Neuron (in vitro differentiated cells): ENCODE data around the gene PIBF1.

Experiments
- H2AFZ ChIP-seq: one replicate; pipeline ENCODE4 v1.6.1; 2013; ENCODE audit warnings: low read depth, mild to moderate bottlenecking, inconsistent platforms, low read length, moderate library complexity
- H3K27me3 ChIP-seq: one replicate; pipeline ENCODE4 v1.6.1; 2013; ENCODE audit warnings: low read length; ENCODE audit not compliant: insufficient read depth
- H3K36me3 ChIP-seq: one replicate; pipeline ENCODE4 v1.6.1; 2013; ENCODE audit warnings: low read length; ENCODE audit not compliant: insufficient read depth
- H3K4me1 ChIP-seq: one replicate; pipeline ENCODE4 v1.6.1; 2013; ENCODE audit warnings: low read length; ENCODE audit not compliant: insufficient read depth
- H3K4me3 ChIP-seq: 2 replicates; pipeline ENCODE4 v1.5.1; 2013; ENCODE audit warnings: mild to moderate bottlenecking, low read length, moderate library complexity
- H3K9me3 ChIP-seq: one replicate; pipeline ENCODE4 v1.6.1; 2013; ENCODE audit warnings: low read length

The PIBF1 gene

DNA sequence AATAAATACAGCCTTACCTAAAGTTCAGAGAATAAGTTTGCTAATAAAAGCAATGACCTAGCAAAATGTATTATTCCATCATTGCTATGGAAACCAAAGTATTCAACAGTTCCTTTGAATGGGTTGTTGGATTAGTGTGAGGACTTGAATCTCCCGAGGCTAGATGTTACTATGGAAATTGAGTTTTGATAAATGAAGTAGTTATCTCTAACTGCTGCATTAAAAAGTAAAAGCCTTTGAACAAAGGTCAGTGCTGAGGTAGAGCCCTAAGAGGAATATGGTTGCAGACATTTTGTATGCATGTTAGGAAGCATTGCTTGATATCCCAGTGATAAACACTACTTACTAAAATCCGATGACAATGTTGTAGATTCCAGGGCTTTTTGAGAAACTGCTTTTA, 283.1 kb downstream of the PIBF1 start:
- H3K27me3 ChIP-seq, result no peaks in the 10 kb centered on the region
- no peaks in the 10 kb centered on the region for H3K36me3 ChIP-seq
- no peaks in the 10 kb centered on the region for H3K9me3 ChIP-seq
- no peak overlapping the region for H3K4me3 ChIP-seq
- H2AFZ ChIP-seq, result no peak overlapping the region
- peaks cover 6% of the 10 kb centered on the region for H3K4me1 ChIP-seq

DNA sequence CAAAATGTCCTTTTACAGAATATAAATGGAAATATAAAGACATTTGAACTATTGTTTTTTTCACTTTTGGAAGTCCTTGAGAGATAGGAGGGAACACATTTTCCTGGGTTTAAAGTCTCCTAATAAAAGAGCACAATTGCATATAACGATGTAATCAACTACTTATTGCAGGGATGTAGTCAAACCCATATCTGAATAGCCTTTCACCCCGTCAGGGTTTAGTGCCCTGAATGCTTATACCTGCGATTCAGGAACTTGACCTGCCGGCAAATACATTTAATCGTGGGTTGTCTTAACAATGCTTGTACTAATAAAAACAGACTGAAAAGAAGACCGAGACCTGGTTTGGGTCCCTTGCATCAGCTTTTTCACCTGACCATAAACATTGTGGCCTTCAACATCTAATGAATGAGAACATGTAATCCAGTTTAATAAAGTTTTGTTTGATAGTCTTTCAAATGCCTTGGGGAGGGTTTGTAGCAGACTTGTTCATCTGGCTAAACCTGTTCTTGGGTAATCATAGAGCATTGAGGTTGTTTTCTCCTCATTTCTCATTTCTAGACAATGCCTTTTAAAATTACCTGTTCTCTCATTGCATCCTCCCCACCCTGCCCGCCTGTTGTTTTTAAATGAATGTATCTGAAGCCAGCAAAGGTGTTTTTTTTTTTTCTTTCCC, 283.9 kb downstream of the PIBF1 start:
- no peak overlapping the region for H2AFZ ChIP-seq
- no peak overlapping the region for H3K4me3 ChIP-seq
- no peaks in the 10 kb centered on the region for H3K9me3 ChIP-seq
- peaks cover 6% of the 10 kb centered on the region for H3K4me1 ChIP-seq
- H3K27me3 ChIP-seq, result no peaks in the 10 kb centered on the region
- no peaks in the 10 kb centered on the region for H3K36me3 ChIP-seq
